Hematopoietic multipotent progenitor cell (in vitro differentiated cells): ENCODE results near the gene HOTAIR. TPM values are rescaled to one million over a fixed set of nuclear protein-coding genes. Genes with fewer than 3 reads are reported as not detected.
A peak's percentile ranks its signal among the peaks of the same experiment; 100 is the strongest.

Experiments used
- DNase-seq, 3 donors: peaks; one replicate each; pipeline ENCODE4 v3.0.0-alpha.2; 2011 to 2015; ENCODE audit warnings: low read depth in 2 of 3, low spot score in 2 of 3
- total RNA-seq: library from RNA; depleted of rRNA; stranded (reverse); fragments of >200 nt; gene quantifications from one replicate; pipeline ENCODE4 v1.2.3, GENCODE V29; 2012

HOTAIR gene
- total RNA-seq, 1 donor: not detected

DNA sequence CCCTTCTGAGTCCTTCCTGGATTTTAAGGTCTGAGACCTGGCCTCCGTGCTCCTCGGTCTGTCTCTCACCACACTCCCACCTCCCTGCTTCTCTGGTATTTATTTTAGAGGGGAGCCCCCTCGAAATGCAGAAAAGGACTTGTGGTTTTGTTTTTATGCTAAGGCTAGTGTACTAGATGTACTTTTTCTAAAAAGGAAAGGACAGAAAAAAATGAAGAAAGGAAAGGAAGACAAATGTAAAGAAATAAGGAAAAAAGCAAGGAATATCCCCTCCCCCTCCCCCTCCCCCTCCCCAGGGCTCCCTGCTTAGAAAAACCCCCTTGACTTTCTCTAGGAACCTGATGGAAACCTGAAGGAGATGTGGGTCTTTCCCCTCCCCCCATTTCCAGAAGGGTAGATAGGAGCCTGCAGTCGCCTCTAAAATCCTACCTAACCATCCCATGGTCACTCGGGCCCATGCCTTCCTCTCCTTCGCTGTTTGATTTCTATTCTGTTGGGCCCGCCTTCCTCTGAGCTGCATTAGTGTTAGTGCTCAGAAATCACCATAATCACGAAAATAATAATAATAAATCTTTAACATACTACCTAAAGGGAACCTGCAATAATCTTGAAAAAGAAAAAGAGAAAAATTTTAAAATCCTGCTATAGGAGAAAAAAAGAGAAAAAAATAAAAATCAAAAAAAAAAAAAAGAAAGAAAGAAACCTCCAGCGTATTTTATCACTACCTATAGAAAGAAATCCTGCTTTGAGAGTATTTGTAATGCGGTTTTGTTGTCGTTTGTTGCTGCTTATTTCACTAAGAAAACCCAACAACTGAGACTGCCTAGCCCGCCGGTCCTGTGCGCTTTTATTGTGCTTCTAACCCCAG lies 37.1 kb upstream of the HOTAIR start:
- no peak for DNase-seq

DNA sequence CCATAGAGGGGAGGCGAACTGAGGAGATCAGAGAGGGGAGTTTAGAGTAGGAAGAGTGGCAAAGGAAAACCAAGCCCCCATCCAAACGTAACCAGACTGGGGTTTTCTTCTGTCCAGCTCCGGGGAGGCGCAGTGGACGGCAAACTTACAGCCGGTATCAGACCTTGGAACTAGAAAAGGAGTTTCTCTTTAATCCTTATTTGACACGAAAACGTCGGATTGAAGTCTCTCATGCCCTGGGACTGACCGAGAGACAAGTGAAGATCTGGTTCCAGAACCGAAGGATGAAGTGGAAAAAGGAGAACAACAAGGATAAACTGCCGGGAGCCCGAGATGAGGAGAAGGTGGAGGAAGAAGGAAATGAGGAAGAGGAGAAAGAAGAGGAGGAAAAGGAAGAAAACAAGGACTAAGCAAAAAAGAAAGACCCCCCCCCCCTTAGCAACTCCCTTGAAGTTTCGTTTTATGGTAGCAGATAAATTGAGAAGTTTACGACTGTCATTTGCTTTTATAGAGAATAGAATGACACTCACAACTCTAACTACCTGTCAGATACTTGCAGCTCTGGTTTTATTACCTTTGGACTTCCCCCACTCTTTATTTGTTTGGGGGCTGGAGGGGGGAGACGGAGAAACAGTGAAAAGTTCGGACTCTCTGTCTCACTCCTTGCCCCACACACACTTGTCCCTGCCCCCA lies 36.4 kb upstream of the HOTAIR start:
- no peak for DNase-seq

DNA sequence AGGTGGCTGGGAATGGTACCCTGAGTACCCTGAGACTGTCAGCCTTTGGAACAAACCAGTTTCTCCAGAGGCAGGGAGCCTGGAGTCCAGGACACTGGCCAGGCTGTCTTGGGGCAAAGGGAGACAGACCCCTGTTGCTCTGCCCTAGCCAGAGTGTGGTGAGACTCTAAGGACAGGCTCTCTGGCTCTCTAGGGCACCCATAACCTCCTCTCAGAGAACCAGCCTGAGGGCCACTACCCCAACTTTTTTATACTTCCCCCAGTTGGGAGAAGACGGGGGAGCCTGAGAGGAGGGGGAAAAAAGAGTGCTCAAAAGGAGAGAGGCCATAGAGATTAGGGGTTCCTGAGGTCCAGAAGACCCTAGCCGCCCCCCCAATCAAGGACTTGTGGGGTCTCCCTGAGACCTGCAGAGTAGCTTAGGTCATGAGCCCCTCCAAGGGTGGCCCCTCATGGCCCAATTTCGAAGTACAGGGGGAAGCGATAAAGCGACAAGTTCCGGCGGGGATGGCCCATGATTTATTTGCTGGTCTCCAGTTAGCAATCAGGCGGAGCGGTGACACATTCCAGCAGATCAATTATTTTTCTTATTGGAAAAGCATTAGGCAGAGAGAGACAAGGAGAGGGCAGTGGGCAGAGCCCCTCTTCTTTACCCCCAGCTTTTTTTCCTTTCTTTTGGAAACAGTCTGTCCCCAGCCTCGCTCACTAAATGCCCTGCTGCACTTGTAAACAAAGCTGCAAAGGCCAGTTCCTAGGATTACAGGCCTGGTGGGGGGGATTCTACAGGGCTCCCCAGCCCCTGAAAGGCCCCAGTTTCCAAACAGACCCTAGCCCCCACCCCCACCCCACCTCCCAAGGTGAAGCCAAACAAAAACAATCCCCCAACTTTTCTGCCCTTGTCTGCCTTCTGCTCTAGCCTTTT lies 35.6 kb upstream of the HOTAIR start:
- DNase-seq: no peak

DNA sequence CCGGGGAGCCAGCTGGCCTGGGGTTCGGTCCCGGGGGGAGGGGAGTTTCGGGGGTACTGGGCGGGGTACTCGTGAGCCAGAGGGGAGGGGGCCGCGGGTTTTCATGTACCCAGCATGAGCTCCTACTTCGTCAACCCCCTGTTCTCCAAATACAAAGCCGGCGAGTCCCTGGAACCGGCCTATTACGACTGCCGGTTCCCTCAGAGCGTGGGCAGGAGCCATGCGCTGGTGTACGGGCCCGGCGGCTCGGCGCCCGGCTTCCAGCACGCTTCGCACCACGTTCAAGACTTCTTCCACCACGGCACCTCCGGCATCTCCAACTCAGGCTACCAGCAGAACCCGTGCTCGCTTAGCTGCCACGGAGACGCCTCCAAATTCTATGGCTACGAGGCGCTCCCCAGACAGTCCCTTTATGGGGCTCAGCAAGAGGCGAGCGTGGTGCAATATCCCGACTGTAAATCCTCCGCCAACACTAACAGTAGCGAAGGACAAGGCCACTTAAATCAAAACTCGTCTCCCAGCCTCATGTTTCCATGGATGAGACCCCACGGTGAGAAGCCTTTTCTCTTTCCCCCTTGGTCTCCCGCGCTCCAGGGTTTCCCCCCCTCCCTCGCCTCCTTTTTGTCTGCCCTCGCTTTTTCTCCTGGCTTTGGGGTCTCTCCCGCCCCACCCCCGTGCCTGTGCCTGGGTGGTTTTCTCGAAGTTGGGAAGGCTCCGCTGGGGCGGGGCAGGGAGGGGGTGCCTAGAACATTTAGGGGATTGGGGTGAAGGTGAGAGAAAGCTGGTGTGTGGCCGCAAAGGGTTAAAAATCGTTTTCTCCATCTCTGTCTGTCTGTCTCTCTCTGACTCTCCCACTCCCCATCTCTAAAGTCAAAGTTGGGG lies 34.7 kb upstream of the HOTAIR start:
- DNase-seq: no peak

DNA sequence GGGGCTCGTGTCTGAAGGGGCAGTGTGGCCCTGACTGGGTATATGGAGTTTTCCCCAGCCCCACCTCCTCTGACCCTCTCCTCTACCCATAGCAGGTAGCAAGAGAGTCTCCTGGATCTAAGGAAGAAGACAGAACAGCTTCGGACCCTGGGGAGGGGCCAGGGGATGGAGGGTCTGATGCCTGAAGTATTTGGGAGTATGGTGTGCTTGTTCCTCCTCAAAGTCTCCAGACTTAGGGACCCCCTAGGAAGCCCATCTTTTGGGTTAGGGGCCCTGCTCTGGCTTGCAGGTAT lies 33.5 kb upstream of the HOTAIR start:
- no peak for DNase-seq

DNA sequence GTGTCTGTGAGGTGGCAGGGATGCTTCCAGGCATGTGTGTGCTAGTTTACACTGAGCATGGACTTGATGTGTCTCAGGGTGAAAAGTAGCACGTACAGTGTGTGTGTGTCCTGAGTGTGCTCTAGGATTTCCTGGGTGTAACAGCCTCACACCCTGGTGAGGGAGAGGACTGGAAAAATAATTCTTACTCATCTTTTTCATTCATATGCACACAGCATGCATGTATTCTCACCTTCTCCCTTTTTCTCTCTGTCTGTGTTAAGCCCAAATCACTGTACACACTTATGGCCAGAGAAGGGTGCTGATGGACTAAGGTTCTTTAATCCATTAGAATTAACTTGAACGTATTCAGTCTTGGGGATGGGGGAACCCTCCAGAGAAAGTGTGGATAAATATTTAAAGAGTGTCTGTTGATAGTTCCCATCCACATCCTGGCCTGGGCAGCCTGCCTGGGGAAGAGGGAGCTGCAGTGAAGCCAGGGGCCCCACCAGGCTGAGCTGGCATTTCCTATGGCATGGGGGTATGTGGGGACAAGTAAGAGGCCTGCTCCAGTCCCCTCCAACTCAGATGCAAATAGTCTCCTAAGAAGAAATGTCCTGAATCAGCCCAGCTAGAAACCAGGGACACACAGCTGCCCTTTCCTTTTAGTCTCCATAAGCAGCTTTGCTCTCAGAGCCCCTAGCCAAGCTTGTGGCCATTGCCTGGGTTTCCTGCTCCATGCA lies 32.9 kb upstream of the HOTAIR start:
- no peak for DNase-seq

DNA sequence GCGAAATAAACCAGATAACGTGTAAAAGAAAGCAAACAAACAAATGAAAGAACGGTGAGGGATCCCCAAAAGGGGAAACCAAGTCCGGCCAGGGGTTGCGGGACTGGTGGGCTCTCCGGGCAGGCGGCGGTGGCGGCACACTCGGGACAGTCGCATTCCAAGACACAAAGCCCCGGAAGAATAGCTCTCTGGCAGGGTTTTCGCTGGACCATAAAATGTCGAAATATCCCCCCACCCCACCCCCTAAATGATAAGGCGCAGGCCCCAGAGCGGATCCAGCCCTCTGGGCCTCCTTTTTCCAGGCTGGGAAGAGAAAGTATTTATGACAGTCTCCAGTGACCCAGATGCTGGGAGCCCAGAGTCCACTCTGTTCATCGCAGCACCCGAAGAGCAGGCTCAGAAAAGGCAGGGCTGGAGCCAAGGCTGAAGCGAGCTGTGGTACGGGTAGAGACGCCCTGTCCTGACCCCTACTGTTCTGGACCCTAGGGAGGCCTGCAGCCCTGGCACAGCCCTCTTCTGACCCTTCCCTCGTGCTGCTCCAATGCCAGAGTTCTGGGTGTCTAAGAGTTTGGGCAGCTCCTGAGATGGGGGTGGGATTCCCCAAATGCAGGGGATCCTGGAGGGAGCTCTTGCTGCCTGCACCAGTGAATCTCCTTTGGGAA lies 31.9 kb upstream of the HOTAIR start:
- no peak for DNase-seq

DNA sequence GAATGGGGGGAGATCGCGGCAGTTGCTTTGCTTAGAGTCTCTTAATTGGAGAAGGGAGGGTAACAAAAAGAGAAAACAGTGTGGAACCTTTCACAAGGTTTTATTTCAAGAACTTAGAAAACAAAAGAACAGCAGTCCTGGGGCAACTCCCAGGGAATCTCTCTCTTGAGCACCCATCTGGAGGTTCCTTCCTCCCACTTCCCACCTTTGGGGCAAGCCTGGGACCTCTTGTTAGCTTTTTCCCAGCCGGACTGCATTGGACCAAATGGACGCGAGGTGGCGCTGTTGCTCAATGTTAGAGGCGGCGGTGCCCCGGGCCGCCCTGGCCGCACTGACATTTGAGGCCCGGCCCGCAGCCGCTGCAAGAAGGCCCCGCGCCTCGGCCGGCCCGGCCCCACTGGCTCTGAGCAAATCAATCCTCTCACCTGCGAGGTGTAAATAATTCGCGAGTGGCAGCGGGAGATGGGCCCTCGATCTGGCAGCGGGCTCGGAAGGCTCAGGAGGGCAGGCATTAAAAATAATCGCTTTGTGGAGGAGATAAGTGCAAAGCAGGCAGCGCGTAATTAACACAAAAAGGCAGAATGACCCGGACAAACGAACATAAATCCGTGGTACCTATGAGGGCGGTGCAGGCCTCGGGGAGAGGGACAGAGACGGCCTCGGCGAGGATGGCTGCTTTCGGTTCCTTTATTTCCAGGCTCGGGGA lies 31.3 kb upstream of the HOTAIR start:
- DNase-seq: peak; percentile 73 to 88 (median 77)

DNA sequence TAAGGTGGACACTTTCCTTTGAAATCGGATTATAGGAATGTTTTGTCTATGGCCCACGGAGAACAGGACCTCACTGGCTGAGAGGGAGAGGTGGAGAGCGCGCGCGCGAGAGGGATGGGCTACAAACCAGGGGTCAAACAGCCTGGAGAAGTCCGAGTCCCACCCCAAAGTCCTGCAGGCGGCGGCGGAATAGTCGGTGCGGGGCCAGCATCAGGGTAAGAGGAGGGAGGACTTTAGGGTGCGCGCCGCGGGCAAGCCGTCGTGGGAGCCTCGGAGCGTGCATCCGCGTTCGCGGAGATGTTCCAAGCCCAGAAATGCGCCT lies 30.7 kb upstream of the HOTAIR start:
- DNase-seq: no peak

DNA sequence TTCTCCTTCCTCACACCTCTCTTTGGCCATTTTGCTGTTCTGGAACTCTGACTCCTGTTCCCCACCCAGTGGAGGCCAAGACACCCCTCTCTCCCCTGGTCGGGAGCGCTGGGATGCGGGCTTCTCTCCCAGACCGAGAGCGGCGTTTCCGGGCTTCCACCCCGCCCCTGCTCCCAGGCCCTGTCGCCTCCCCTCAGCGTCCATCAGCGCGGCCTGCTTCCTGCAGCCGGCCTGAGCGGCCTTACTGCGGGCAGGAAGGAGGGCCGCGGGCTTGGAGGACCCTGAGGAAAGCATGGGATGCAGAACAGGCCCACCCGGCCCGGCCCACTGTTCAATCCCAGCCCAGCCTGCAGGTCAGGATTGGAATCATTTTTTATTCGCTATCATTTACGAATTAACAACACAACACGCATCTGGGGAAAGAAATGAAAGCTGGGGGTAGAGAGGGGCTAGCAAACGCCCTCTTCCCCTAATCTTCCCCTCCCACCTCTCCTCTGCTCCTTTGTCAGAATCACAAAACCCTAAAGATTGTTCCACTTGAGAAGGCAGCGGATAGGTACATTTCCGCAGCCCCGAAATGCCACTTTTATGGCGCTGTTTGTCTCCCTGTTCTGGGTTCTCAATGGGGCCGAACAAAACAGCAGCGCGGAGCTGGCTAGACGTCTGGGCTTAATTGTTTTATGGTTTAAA lies 30.2 kb upstream of the HOTAIR start:
- no peak for DNase-seq

DNA sequence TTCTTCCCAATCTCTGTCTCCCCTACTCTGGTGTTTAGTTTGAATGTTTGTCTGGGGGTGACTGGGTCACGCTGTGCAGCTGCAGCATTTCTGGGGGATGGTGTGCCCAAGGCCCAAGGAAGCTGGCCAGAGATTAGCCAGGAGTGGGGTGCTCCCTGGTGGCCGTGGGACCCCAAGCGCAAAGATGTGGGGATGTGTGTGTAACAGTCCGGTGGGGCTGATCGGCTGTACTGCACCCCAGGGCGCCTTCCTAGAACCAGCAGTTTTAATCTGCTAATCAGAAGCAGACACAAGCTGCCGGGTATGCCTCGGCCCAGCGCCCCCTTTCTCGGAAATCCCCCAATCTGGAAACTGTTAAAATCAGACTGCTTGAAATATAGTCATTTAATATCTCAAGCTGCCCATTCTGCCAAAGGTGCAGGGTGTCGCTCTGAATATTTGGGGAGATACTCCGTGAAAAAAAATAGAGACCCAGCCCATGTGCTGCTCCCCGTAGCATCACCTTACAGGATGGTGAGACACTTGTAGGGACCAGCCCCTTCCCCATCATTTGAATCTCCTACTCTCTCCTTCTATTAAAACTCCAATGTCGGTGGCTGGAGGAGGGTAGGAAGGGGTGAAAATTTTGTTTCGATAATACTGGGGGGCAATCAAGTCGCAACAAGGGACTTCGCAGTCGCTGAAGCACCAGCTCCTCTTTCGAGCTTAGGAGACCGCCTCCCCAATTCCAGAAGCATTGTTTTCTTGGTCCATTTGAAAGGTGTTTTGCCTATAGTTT lies 29.5 kb upstream of the HOTAIR start:
- no peak for DNase-seq

DNA sequence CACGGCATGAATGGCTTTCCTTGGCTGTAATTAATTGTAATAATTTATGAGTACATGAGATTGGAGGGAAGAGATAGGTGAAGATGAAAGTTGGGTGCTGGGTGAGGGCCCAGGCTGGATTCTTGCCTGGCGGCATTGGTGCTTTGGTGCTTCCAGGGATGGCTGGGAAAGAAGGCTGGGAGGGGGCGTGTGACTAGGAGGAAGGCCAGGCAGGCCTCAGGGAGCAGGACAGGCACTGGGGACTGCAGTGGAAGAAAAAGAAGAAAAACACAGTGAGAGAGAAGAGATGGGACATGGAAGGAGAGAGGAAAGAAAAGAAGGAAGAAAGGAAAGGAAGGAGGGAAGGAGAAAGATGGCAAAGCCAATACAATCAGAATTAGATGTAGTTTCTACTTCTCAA lies 28.9 kb upstream of the HOTAIR start:
- no peak for DNase-seq

DNA sequence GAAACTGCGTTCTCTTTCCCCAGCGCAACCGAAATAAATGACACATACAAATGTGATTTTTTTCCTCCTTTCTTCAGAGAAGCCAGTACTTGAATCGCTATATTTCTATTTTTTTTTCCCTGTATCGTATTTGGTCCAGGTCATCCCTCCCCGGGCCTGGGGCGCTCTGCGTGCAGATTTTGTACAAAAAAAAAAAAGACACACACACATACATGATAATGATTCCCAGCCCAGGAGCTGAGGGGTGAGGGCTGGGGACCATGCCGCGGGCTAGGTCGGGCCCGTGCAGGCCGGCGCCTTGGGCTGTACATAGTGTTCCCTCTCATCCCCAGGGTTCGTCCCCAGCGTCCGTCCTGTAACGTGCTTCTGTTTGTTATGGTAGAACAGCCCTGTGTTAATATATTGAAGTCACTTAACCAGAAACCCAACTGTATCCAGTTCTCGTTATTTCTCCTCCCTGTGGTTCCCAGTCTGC lies 28.2 kb upstream of the HOTAIR start:
- DNase-seq: no peak

DNA sequence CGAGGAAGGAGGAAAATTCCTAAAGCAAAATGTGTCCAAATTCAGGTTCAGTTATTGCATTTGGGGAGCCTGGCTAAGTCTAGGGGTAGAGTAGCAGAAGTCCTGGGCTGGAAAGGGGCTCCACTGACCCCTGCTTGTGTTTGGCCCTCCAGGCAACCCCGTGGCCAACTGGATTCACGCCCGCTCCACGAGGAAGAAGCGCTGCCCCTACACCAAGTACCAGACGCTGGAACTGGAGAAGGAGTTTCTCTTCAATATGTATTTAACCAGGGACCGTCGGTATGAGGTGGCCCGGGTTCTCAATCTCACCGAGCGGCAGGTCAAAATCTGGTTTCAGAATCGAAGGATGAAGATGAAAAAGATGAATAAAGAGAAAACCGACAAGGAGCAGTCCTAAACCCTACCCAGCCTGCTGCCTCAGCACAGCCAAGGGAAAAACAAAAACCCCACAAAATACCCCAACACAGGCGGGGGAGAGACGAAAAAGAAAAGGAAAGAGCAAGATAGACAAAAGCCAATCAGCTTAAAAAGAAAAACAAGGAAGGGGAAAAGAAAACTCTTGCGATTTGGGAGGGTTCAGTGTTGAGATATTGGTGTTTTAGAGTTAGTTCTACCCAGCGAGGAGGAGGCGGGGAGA lies 27.6 kb upstream of the HOTAIR start:
- no peak for DNase-seq

DNA sequence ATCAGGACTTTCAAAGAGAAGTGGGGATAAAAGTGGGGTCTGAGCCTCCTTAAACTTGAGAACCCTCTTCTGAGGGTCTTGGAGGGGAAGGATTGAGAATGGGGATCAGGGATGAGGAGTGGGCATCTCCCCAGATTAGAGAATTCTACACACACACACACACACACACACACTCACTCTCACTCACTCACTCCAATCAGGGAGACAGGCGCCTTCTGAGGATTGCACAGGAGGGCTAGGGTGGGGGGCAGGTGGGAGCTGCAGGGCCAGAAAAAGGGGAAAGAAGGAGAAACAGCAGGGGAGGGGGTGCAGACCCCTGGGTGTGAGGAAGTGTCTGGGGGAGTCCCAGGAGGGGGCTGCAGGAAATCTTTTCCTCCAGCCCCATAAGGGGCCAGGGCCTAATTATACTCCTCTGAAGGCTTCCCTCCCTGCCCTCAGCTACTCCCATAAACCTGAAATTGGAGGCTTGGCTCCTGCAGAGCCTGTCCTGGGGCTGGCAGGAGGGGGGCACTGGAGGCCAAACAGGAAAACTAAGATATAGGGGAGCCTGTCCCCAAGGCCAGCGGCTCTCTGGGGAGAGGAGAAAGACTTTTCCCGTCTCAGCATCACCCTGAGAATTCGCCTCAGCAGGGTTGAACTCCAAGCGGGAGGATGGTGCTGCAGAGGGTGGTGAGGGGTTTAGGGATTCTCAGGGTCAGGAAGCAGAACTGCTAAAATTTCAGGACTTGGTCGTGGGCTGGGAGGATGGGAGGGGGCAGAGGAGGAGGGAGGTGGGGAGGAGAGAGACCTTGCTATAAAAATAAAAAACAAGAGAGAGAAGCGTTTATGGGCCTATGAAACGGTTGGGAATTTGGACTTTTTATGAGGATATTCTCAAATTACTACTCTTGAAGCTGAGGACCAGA lies 26.8 kb upstream of the HOTAIR start:
- no peak for DNase-seq
